ENCODE results near the gene B4GALT5. TPM values are rescaled to one million over a fixed set of nuclear protein-coding genes. Genes with fewer than 3 reads are reported as not detected.
"Not testable (repeated sequence)": the region's sequence is repeated elsewhere in the genome, so short reads cannot be mapped to it uniquely, and the experiment has no call there.

The B4GALT5 gene
- total RNA-seq, 8 experiments from 2014 or later = 18.6 to 69.8 (median 37.5) TPM

- H3K4me3 ChIP-seq = no peak overlapping the region
- H3K27ac ChIP-seq = no peak overlapping the region
- H3K4me1 ChIP-seq (replicated peaks in 1 of 2) = peaks cover 18 to 20% of the 10 kb centered on the region in 2 donors
- WGBS, 10 experiments = 100% methylated on average over 1 of the region's 3 CpGs; no CpG with 5 or more reads in 8 of the 10 experiments
- in situ Hi-C loops (cut with MboI; ENCODE audit: low pct_unique_long_range_greater_than_20kb in 2 of 9, low sequenced_read_pairs in 9 of 9, unreplicated experiment in 9 of 9) = no loop called here
- no peak for ATAC-seq (replicated peaks in 6 of 8)
These were observed 31.8 kb downstream of the B4GALT5 start for GRCh38 chr20:49681850-49682216.

GRCh38 chr20:49680484-49680883 lies 33.2 kb downstream of the B4GALT5 start:
- no peak for ATAC-seq (replicated peaks in 6 of 8)
- no peak overlapping the region for H3K4me3 ChIP-seq
- 75 to 100% (median 92%) methylated on average over 4 to 6 of the region's 6 CpGs for WGBS, 10 experiments
- in situ Hi-C loops (cut with MboI; ENCODE audit: low pct_unique_long_range_greater_than_20kb in 2 of 9, low sequenced_read_pairs in 9 of 9, unreplicated experiment in 9 of 9) = no loop called here
- no peak overlapping the region for H3K27ac ChIP-seq
- peaks cover 14 to 16% of the 10 kb centered on the region in 2 donors for H3K4me1 ChIP-seq (replicated peaks in 1 of 2)

- no peak overlapping the region for H3K4me3 ChIP-seq
- in situ Hi-C loops (cut with MboI; ENCODE audit: low pct_unique_long_range_greater_than_20kb in 2 of 9, low sequenced_read_pairs in 9 of 9, unreplicated experiment in 9 of 9) = no loop called here
- H3K4me1 ChIP-seq (replicated peaks in 1 of 2) = peaks cover 8 to 15% of the 10 kb centered on the region in 2 donors
- ATAC-seq (replicated peaks in 6 of 8) = no peak
- H3K27ac ChIP-seq = no peak overlapping the region
- 78 to 100% (median 100%) methylated on average over 1 of the region's 1 CpG; no CpG with 5 or more reads in 5 of the 10 experiments for WGBS, 10 experiments
These were observed 34.0 kb downstream of the B4GALT5 start for GRCh38 chr20:49679634-49680033.

GRCh38 chr20:49677777-49678758 lies 35.6 kb downstream of the B4GALT5 start:
- H3K4me1 ChIP-seq (replicated peaks in 1 of 2) = peaks cover 8 to 15% of the 10 kb centered on the region in 2 donors
- peak in 2 of 8 experiments; percentile 7 to 36 for ATAC-seq (replicated peaks in 6 of 8)
- in situ Hi-C loops (cut with MboI; ENCODE audit: low pct_unique_long_range_greater_than_20kb in 2 of 9, low sequenced_read_pairs in 9 of 9, unreplicated experiment in 9 of 9) = no loop called here
- no peak overlapping the region for H3K4me3 ChIP-seq
- no peak overlapping the region for H3K27ac ChIP-seq
- 25 to 100% (median 84%) methylated on average over 2 to 9 of the region's 11 CpGs for WGBS, 10 experiments

- WGBS, 10 experiments = 17 to 100% (median 93%) methylated on average over 2 to 6 of the region's 6 CpGs; no CpG with 5 or more reads in 3 of the 10 experiments
- Histone ChIP-seq H3K27ac (no peak overlapping the region), H3K4me1 (replicated peaks in 1 of 2) (peaks cover 14 to 24% of the 10 kb centered on the region in 2 donors), H3K4me3 (no peak overlapping the region)
- in situ Hi-C loops (cut with MboI; ENCODE audit: low pct_unique_long_range_greater_than_20kb in 2 of 9, low sequenced_read_pairs in 9 of 9, unreplicated experiment in 9 of 9) = no loop called here
- ATAC-seq (replicated peaks in 6 of 8) = peak; percentile 38 to 79 (median 69)
These were observed 36.9 kb downstream of the B4GALT5 start for GRCh38 chr20:49676581-49677291.

- Histone ChIP-seq H3K27ac (no peak overlapping the region), H3K4me3 (no peak overlapping the region), H3K4me1 (replicated peaks in 1 of 2) (peaks cover 14 to 24% of the 10 kb centered on the region in 2 donors)
- in situ Hi-C loops (cut with MboI; ENCODE audit: low pct_unique_long_range_greater_than_20kb in 2 of 9, low sequenced_read_pairs in 9 of 9, unreplicated experiment in 9 of 9) = no loop called here
- ATAC-seq (replicated peaks in 6 of 8) = peak in 3 of 8 experiments; percentile 20 to 68 (median 51)
- WGBS, 10 experiments = 17 to 100% (median 84%) methylated on average over 2 to 9 of the region's 9 CpGs; no CpG with 5 or more reads in 1 of the 10 experiments
These were observed 38.1 kb downstream of the B4GALT5 start for GRCh38 chr20:49675368-49676151.

GRCh38 chr20:49674383-49675352 lies 39.0 kb downstream of the B4GALT5 start:
- ATAC-seq (replicated peaks in 6 of 8) = peak in 3 of 8 experiments; percentile 18 to 52 (median 50)
- in situ Hi-C loops (cut with MboI; ENCODE audit: low pct_unique_long_range_greater_than_20kb in 2 of 9, low sequenced_read_pairs in 9 of 9, unreplicated experiment in 9 of 9) = no loop called here
- peaks cover 14 to 24% of the 10 kb centered on the region in 2 donors for H3K4me1 ChIP-seq (replicated peaks in 1 of 2)

GRCh38 chr20:49672096-49672664 lies 41.5 kb downstream of the B4GALT5 start:
- no peak overlapping the region for H3K27ac ChIP-seq
- H3K4me3 ChIP-seq = no peak overlapping the region
- H3K4me1 ChIP-seq (replicated peaks in 1 of 2) = peaks cover 19 to 23% of the 10 kb centered on the region in 2 donors
- ATAC-seq (replicated peaks in 6 of 8) = no peak
- in situ Hi-C loops (cut with MboI; ENCODE audit: low pct_unique_long_range_greater_than_20kb in 2 of 9, low sequenced_read_pairs in 9 of 9, unreplicated experiment in 9 of 9) = no loop called here
- 10 to 80% (median 39%) methylated on average over 2 of the region's 2 CpGs; no CpG with 5 or more reads in 1 of the 10 experiments for WGBS, 10 experiments

More at GRCh38 chr20:49674383-49675352, 39.0 kb downstream of the B4GALT5 start:
- H3K4me3 ChIP-seq = no peak overlapping the region
- WGBS, 10 experiments = 30 to 100% (median 78%) methylated on average over 2 to 9 of the region's 10 CpGs
- H3K27ac ChIP-seq = no peak overlapping the region

GRCh38 chr20:49671433-49671832 lies 42.2 kb downstream of the B4GALT5 start:
- H3K27ac ChIP-seq = no peak overlapping the region

GRCh38 chr20:49669601-49670189 lies 44.0 kb downstream of the B4GALT5 start:
- Histone ChIP-seq H3K4me1 (replicated peaks in 1 of 2) (peaks cover 9 to 11% of the 10 kb centered on the region in 2 donors), H3K4me3 (no peak overlapping the region), H3K27ac (no peak overlapping the region)
- in situ Hi-C loops (cut with MboI; ENCODE audit: low pct_unique_long_range_greater_than_20kb in 2 of 9, low sequenced_read_pairs in 9 of 9, unreplicated experiment in 9 of 9) = no loop called here
- 31 to 100% (median 90%) methylated on average over 2 to 7 of the region's 7 CpGs for WGBS, 10 experiments
- ATAC-seq (replicated peaks in 6 of 8) = peak in 1 of 8 experiments; percentile 51

More at GRCh38 chr20:49671433-49671832, 42.2 kb downstream of the B4GALT5 start:
- in situ Hi-C loops (cut with MboI; ENCODE audit: low pct_unique_long_range_greater_than_20kb in 2 of 9, low sequenced_read_pairs in 9 of 9, unreplicated experiment in 9 of 9) = no loop called here
- H3K4me3 ChIP-seq = no peak overlapping the region
- no peak for ATAC-seq (replicated peaks in 6 of 8)
- 33 to 100% (median 75%) methylated on average over 1 of the region's 1 CpG; no CpG with 5 or more reads in 5 of the 10 experiments for WGBS, 10 experiments
- peaks cover 14 to 17% of the 10 kb centered on the region in 2 donors for H3K4me1 ChIP-seq (replicated peaks in 1 of 2)

GRCh38 chr20:49668878-49669195 lies 44.8 kb downstream of the B4GALT5 start:
- in situ Hi-C loops (cut with MboI; ENCODE audit: low pct_unique_long_range_greater_than_20kb in 2 of 9, low sequenced_read_pairs in 9 of 9, unreplicated experiment in 9 of 9); H3K27ac ChIP-seq; H3K4me3 ChIP-seq; ATAC-seq (replicated peaks in 6 of 8): not testable (repeated sequence)
- H3K4me1 ChIP-seq (replicated peaks in 1 of 2) = peaks cover 9 to 11% of the 10 kb centered on the region in 2 donors
- 100% methylated on average over 1 of the region's 2 CpGs; no CpG with 5 or more reads in 6 of the 10 experiments for WGBS, 10 experiments

Measured in motor neuron (in vitro differentiated cells).